ENCODE measurements around the gene KRT40. TPM values are rescaled to one million over a fixed set of nuclear protein-coding genes. Genes with fewer than 3 reads are reported as not detected.
A peak's percentile ranks its signal among the peaks of the same experiment; 100 is the strongest.

Gene KRT40
- total RNA-seq, 1 experiment from 2014 or later, result not detected

DNA sequence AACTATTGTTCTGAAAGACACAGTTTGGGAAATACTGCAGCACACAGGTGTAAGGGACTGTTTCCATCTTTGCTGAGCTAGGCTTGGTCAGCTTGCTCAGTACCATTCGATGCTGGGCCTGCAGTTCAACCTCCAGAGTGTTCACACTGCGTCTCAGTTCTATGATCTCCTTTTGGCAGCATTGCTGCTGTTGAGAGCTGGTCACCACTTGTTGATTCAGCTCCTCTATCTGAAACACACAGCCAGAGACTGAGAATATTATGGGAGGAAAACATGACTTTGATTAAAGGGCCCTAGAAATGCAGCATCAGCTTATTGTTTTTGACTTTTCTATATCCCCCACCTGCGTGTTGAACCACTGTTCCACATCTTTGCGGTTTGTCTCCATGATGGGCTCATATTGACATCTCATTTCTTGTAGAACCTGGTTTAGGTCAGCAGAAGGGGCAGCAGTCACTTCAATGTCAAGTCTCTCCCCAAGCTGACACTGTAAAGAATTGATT lies 22.0 kb downstream of the KRT40 start:
- Mint-ChIP-seq H3K27me3 (ENCODE audit: insufficient read depth, unreplicated experiment) (no peaks in the 10 kb centered on the region), H3K4me1 (ENCODE audit: low read depth, unreplicated experiment) (peaks cover 27% of the 10 kb centered on the region), H3K9me3 (ENCODE audit: unreplicated experiment) (peaks cover 31% of the 10 kb centered on the region), H3K27ac (ENCODE audit: unreplicated experiment) (no peak overlapping the region), H3K4me3 (ENCODE audit: unreplicated experiment) (no peak overlapping the region), H3K36me3 (ENCODE audit: insufficient read depth, unreplicated experiment) (peaks cover 13% of the 10 kb centered on the region)
- CTCF ChIA-PET, result interaction anchor here (0.5 to 0.9 kb wide), 2 partner anchors 10 to 55 kb away, joined by 3 read pairs; no protein-coding TSS in a partner anchor
- BruUV-seq (replicated peaks), result no TSS peak
- Histone ChIP-seq H3K9me3 (peaks cover 10% of the 10 kb centered on the region; the same call in 1 of the 2 replicates), H3K4me3 (ENCODE audit: low read depth, low read length) (no peak overlapping the region), H3K4me1 (peaks cover 37% of the 10 kb centered on the region), H3K36me3 (ENCODE audit: control insufficient read depth, insufficient read depth, low read length) (no peaks in the 10 kb centered on the region), H3K27me3 (replicated peaks; ENCODE audit: control insufficient read depth, insufficient read depth, low read length) (no peaks in the 10 kb centered on the region)
- TF ChIP-seq, protein P1, sequence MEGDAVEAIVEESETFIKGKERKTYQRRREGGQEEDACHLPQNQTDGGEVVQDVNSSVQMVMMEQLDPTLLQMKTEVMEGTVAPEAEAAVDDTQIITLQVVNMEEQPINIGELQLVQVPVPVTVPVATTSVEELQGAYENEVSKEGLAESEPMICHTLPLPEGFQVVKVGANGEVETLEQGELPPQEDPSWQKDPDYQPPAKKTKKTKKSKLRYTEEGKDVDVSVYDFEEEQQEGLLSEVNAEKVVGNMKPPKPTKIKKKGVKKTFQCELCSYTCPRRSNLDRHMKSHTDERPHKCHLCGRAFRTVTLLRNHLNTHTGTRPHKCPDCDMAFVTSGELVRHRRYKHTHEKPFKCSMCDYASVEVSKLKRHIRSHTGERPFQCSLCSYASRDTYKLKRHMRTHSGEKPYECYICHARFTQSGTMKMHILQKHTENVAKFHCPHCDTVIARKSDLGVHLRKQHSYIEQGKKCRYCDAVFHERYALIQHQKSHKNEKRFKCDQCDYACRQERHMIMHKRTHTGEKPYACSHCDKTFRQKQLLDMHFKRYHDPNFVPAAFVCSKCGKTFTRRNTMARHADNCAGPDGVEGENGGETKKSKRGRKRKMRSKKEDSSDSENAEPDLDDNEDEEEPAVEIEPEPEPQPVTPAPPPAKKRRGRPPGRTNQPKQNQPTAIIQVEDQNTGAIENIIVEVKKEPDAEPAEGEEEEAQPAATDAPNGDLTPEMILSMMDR (IDR thresholded peaks at IDR 0.05; ENCODE audit: insufficient read depth in 1 of 2, low read depth in 1 of 2, low read length in 1 of 2, severe bottlenecking in 1 of 2, unreplicated experiment in 1 of 2), result no peak
- DNase-seq, result no peak
- intact Hi-C loops (cut with micrococcal nuclease; ENCODE audit: unreplicated experiment), result no loop called here
- POLR2A ChIA-PET, result no interaction called here

DNA sequence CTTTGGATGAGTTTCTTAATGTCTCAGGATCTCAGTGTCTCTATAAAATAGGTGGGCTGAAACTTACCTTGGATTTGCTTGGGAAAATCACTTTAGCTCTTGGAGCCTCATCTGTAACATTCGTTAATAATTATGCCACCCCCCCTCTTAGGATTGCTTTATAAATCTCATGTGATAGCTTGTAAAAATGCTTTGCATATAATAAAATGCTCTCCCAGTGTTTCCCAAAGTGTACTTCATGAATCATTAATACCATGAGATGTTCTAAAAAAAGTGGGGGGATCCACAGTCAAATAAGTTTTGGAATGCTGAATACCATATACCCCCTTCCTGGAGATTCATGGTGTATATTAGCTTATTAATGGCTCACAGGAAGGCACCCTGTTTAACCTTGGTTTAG lies 22.5 kb downstream of the KRT40 start:
- TF ChIP-seq, protein P1 (IDR thresholded peaks at IDR 0.05; ENCODE audit: insufficient read depth in 1 of 2, low read depth in 1 of 2, low read length in 1 of 2, severe bottlenecking in 1 of 2, unreplicated experiment in 1 of 2), result no peak
- peaks cover 10% of the 10 kb centered on the region; the same call in 1 of the 2 replicates for H3K9me3 ChIP-seq
- peaks cover 31% of the 10 kb centered on the region for H3K9me3 Mint-ChIP-seq (ENCODE audit: unreplicated experiment)
- H3K36me3 ChIP-seq (ENCODE audit: control insufficient read depth, insufficient read depth, low read length), result no peaks in the 10 kb centered on the region
- ChIA-PET POLR2A (no interaction called here), CTCF (interaction anchor here (0.9 kb wide), 1 partner anchor 10 kb away, joined by 3 read pairs; no protein-coding TSS in a partner anchor)
- H3K4me3 ChIP-seq (ENCODE audit: low read depth, low read length), result no peak overlapping the region
- H3K4me1 ChIP-seq, result peaks cover 41% of the 10 kb centered on the region
- H3K27ac Mint-ChIP-seq (ENCODE audit: unreplicated experiment), result no peak overlapping the region
- BruUV-seq (replicated peaks), result no TSS peak
- H3K27me3 ChIP-seq (replicated peaks; ENCODE audit: control insufficient read depth, insufficient read depth, low read length), result no peaks in the 10 kb centered on the region
- no peak overlapping the region for H3K4me3 Mint-ChIP-seq (ENCODE audit: unreplicated experiment)
- H3K27me3 Mint-ChIP-seq (ENCODE audit: insufficient read depth, unreplicated experiment), result no peaks in the 10 kb centered on the region
- H3K36me3 Mint-ChIP-seq (ENCODE audit: insufficient read depth, unreplicated experiment), result peaks cover 16% of the 10 kb centered on the region
- intact Hi-C loops (cut with micrococcal nuclease; ENCODE audit: unreplicated experiment), result no loop called here
- no peak for DNase-seq
- H3K4me1 Mint-ChIP-seq (ENCODE audit: low read depth, unreplicated experiment), result peaks cover 32% of the 10 kb centered on the region

DNA sequence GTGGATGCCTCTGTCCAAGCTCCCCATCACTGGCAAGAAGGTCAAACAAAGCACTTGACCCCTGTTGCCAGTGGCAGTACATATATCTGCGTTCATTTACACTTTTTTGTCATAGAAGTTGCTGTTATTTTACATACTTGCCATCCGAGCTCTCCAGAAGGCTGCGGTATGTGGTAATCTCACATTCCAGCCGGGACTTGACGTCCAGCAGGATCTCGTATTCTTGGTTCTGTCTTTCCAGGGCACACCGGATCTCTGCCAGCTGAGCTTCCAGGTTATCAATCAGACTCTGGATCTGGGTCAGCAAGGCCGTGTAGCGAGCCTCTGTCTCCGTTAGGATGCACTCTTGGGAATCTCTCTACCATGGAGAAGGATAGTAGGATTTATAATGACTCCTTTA lies 24.0 kb downstream of the KRT40 start:
- Histone ChIP-seq H3K9me3 (peaks cover 10% of the 10 kb centered on the region; the same call in 1 of the 2 replicates), H3K4me1 (peaks cover 55% of the 10 kb centered on the region), H3K4me3 (ENCODE audit: low read depth, low read length) (no peak overlapping the region), H3K27me3 (replicated peaks; ENCODE audit: control insufficient read depth, insufficient read depth, low read length) (no peaks in the 10 kb centered on the region), H3K36me3 (ENCODE audit: control insufficient read depth, insufficient read depth, low read length) (no peaks in the 10 kb centered on the region)
- Mint-ChIP-seq H3K9me3 (ENCODE audit: unreplicated experiment) (peaks cover 31% of the 10 kb centered on the region), H3K4me3 (ENCODE audit: unreplicated experiment) (no peak overlapping the region), H3K27ac (ENCODE audit: unreplicated experiment) (peak overlapping the region; percentile 95), H3K27me3 (ENCODE audit: insufficient read depth, unreplicated experiment) (no peaks in the 10 kb centered on the region), H3K4me1 (ENCODE audit: low read depth, unreplicated experiment) (peaks cover 45% of the 10 kb centered on the region), H3K36me3 (ENCODE audit: insufficient read depth, unreplicated experiment) (peaks cover 18% of the 10 kb centered on the region)
- TF ChIP-seq, protein P1 (IDR thresholded peaks at IDR 0.05; ENCODE audit: insufficient read depth in 1 of 2, low read depth in 1 of 2, low read length in 1 of 2, severe bottlenecking in 1 of 2, unreplicated experiment in 1 of 2), result no peak
- no peak for DNase-seq
- no TSS peak for BruUV-seq (replicated peaks)
- intact Hi-C loops (cut with micrococcal nuclease; ENCODE audit: unreplicated experiment), result no loop called here
- CTCF ChIA-PET, result no interaction called here
- POLR2A ChIA-PET, result no interaction called here
